ENCODE results near the gene IL2RA. TPM values are rescaled to one million over a fixed set of nuclear protein-coding genes. Genes with fewer than 3 reads are reported as not detected.

IL2RA gene
- total RNA-seq, 1 experiment from 2014 or later: not detected

DNA sequence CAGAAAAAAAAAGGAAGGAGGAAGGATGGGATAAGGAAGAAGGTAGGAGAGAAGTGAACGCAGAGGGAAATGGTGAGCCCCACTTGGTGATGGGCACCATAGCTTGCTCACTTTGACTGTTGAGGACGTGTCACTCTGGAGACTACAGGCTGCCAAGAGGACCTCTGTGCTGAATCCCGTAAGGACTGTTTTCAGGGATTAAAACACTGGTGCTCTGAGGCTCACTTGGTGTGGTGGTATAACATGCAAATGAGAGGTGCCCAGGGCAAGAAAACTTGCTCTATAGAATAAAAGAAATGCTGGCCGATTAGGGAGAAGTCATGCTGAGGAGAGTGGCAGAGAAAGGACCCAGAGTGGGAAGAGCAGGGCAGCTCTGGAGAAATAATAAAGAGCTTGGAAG, 5.3 kb upstream of the IL2RA start:
- Histone ChIP-seq H2BK12ac (ENCODE audit: insufficient read length, low read depth, low read length) (no peak overlapping the region), H3K79me1 (ENCODE audit: insufficient read depth, low read depth, low read length, poor library complexity, severe bottlenecking) (no peaks in the 10 kb centered on the region), H3K9me3 (ENCODE audit: control insufficient read depth, low read depth, low read length) (no peaks in the 10 kb centered on the region), H4K5ac (ENCODE audit: insufficient read length, low read depth, low read length) (no peak overlapping the region), H3K23me2 (ENCODE audit: insufficient read length, low read depth, low read length, poor library complexity, severe bottlenecking) (no peaks in the 10 kb centered on the region), H3K18ac (ENCODE audit: insufficient read length, low read depth, low read length) (no peak overlapping the region), H3K79me2 (ENCODE audit: insufficient read depth, low read length) (no peaks in the 10 kb centered on the region), H2AFZ (ENCODE audit: low read length) (no peak overlapping the region), H2BK15ac (ENCODE audit: low read depth, low read length) (no peak overlapping the region), H3K14ac (ENCODE audit: insufficient read depth, low read length) (no peak overlapping the region), H3K27ac (ENCODE audit: insufficient read length, low read depth, low read length) (no peak overlapping the region), H4K91ac (ENCODE audit: insufficient read length, low read depth, low read length) (no peak overlapping the region), H4K20me1 (ENCODE audit: control insufficient read depth, insufficient read depth, insufficient read length) (no peaks in the 10 kb centered on the region), H3K4ac (ENCODE audit: low read depth, low read length) (no peak overlapping the region), H2BK120ac (ENCODE audit: low read depth, low read length, poor library complexity, severe bottlenecking) (no peak overlapping the region), H3K27me3 (ENCODE audit: insufficient read depth, low read length) (no peaks in the 10 kb centered on the region; the same call in none of the 2 replicates), H3K56ac (ENCODE audit: insufficient read length, low read depth, low read length) (no peak overlapping the region), H3K23ac (ENCODE audit: insufficient read length, low read depth, low read length) (no peak overlapping the region), H3K4me2 (ENCODE audit: insufficient read depth, insufficient read length, low read length) (no peak overlapping the region), H3K4me1 (ENCODE audit: insufficient read depth, low read length) (no peaks in the 10 kb centered on the region), H2BK5ac (ENCODE audit: insufficient read length, low read length) (no peak overlapping the region), H3K9ac (ENCODE audit: extremely low read depth, insufficient read length, low read length) (no peak overlapping the region), H3T11ph (ENCODE audit: low read length) (no peak overlapping the region), H4K8ac (replicated peaks; ENCODE audit: insufficient read length, low read depth, low read length) (no peak overlapping the region), H2BK20ac (ENCODE audit: low read depth, low read length, poor library complexity, severe bottlenecking) (no peak overlapping the region), H2AK5ac (ENCODE audit: insufficient read length, low read length) (no peak overlapping the region)
- H3K27me3 Mint-ChIP-seq (ENCODE audit: low read depth): no peaks in the 10 kb centered on the region
- no peak for DNase-seq
- TF ChIP-seq, protein P1, sequence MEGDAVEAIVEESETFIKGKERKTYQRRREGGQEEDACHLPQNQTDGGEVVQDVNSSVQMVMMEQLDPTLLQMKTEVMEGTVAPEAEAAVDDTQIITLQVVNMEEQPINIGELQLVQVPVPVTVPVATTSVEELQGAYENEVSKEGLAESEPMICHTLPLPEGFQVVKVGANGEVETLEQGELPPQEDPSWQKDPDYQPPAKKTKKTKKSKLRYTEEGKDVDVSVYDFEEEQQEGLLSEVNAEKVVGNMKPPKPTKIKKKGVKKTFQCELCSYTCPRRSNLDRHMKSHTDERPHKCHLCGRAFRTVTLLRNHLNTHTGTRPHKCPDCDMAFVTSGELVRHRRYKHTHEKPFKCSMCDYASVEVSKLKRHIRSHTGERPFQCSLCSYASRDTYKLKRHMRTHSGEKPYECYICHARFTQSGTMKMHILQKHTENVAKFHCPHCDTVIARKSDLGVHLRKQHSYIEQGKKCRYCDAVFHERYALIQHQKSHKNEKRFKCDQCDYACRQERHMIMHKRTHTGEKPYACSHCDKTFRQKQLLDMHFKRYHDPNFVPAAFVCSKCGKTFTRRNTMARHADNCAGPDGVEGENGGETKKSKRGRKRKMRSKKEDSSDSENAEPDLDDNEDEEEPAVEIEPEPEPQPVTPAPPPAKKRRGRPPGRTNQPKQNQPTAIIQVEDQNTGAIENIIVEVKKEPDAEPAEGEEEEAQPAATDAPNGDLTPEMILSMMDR (conservative IDR thresholded peaks at IDR 0.05): no peak
- peaks cover 4 to 6% of the 10 kb centered on the region in 2 experiments for H3K4me1 Mint-ChIP-seq
- H3K27ac Mint-ChIP-seq: peak overlapping the region in 1 of 3 experiments; percentile 19; a peak in 2 of 7 replicates
- peaks cover 0 to 3% of the 10 kb centered on the region in 2 experiments; a peak in 3 of 5 replicates for H3K9me3 Mint-ChIP-seq
- no CpG with 5 or more reads among the region's 4 CpGs for WGBS (ENCODE audit: extremely low coverage, insufficient read length, low lambda C conversion rate)
- H3K36me3 Mint-ChIP-seq (ENCODE audit: insufficient read depth in 1 of 3, low read depth in 3 of 3): no peaks in the 10 kb centered on the region; a peak in 1 of 7 replicates
- no peak overlapping the region for H3K4me3 Mint-ChIP-seq

Measured in H9 (cell line).